ENCODE results near the gene DDN. TPM values are rescaled to one million over a fixed set of nuclear protein-coding genes. Genes with fewer than 3 reads are reported as not detected.
A peak's percentile ranks its signal among the peaks of the same experiment; 100 is the strongest.

The DDN gene
- total and polyA plus RNA-seq, 10 of the 15 experiments (the other 5 are each of a cell fraction or from before 2014, with no cell fraction given), result 0.10 to 13.4 (median 3.7) TPM

DNA sequence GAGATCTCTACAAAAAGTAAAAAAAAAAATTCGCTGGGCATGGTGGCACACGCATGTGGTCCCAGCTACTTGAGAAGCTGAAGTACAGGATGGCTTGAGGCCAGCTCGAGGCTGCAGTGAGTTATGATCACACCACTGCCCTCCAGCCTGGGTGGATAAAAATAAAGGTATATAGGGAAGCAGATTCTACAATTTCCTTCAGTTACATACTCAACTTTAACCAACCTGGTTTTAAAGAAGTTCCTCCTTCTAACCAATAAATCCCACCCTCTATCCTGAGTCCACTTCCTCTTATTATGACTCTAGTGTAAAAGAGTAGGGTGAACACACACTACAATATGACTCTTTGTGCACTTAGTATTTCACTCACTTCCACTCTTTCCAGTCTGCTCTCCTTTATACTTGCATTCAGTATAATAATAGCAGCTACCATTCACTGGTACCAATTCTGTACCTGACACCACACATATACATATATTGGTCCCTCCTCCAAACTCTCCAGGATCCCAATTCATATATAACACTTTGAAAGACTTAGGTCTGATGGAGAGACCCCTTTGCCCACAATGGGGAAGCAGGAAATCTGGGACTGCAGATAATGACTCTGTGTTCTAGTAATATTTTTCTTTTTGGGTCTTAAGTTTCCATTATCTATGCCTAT lies 44.2 kb downstream of the DDN start:
- FAIRE-seq (no peak), ATAC-seq (peak; percentile 14), DNase-seq (ENCODE audit: low read depth, low spot score) (no peak)
- Histone ChIP-seq H3K27me3 (replicated peaks in 1 of 2; ENCODE audit: control insufficient read depth in 2 of 2, insufficient read depth in 2 of 2, low read length in 1 of 2) (no peaks in the 10 kb centered on the region), H3K4me1 (ENCODE audit: control insufficient read depth, insufficient read depth, low read length) (peaks cover 14% of the 10 kb centered on the region), H3K9ac (ENCODE audit: control insufficient read depth, insufficient read depth, low read length) (no peak overlapping the region), H3K4me2 (ENCODE audit: control insufficient read depth, insufficient read depth) (peak overlapping the region; percentile 89), H3K36me3 (ENCODE audit: control insufficient read depth in 2 of 2, insufficient read depth in 2 of 2, low read length in 1 of 2) (peaks cover 3 to 4% of the 10 kb centered on the region in 2 experiments), H3K27ac (ENCODE audit: control insufficient read depth, insufficient read depth) (no peak overlapping the region), H3K9me3 (replicated peaks; ENCODE audit: control insufficient read depth, insufficient read depth, low read length) (no peaks in the 10 kb centered on the region), H3K4me3 (peak overlapping the region; percentile 95), H3K79me2 (ENCODE audit: control insufficient read depth, insufficient read depth, low read length) (peaks cover 50% of the 10 kb centered on the region), H4K20me1 (ENCODE audit: control insufficient read depth, insufficient read depth) (no peaks in the 10 kb centered on the region), H2AFZ (ENCODE audit: control insufficient read depth, low read depth, low read length) (no peak overlapping the region)
- RAD21 ChIA-PET (ENCODE audit: unreplicated experiment), result interaction anchor here (0.6 to 4.0 kb wide), 4 partner anchors 12 to 33 kb away, joined by 3 to 18 read pairs (median 4); partner anchors contain the start of genes FKBP11 and WNT1
- SMC1A ChIA-PET (ENCODE audit: uncharacterized antibody, unreplicated experiment), result interaction anchor here (0.6 to 2.1 kb wide), 3 partner anchors 14 to 33 kb away, joined by 3 to 6 read pairs (median 3); no protein-coding TSS in a partner anchor
- CTCF ChIA-PET, result interaction anchor here (0.6 to 5.6 kb wide), 14 partner anchors 15 to 103 kb away, joined by 3 to 40 read pairs (median 4); partner anchors contain the start of genes FKBP11 and WNT1
- BruUV-seq (replicated peaks), result no TSS peak
- TF ChIP-seq SPI1 (IDR thresholded peaks at IDR 0.05; ENCODE audit: borderline replicate concordance, insufficient read depth, low read depth, low read length) (peak; percentile 82), STAT1 (conservative IDR thresholded peaks at IDR 0.05) (no peak), E2F8 (IDR thresholded peaks at IDR 0.05; ENCODE audit: low read depth, partially characterized antibody) (no peak)
- in situ Hi-C loops (cut with MboI), result no loop called here
- intact Hi-C loops (cut with micrococcal nuclease; ENCODE audit: unreplicated experiment), result no loop called here
- POLR2A ChIA-PET, result interaction anchor here (0.6 to 8.1 kb wide), 5 partner anchors 13 to 403 kb away, joined by 3 to 86 read pairs (median 5); partner anchors contain the start of genes DDX23 and WNT10B
- 65% methylated on average over 3 of the region's 3 CpGs for WGBS (ENCODE audit: insufficient coverage, insufficient replicate concordance, low lambda C conversion rate, missing lambda C conversion rate)

All from GM12878 (cell line).